ENCODE measurements around the gene PRDM16. TPM values are rescaled to one million over a fixed set of nuclear protein-coding genes. Genes with fewer than 3 reads are reported as not detected.
A peak's percentile ranks its signal among the peaks of the same experiment; 100 is the strongest.

PRDM16 gene
- total RNA-seq, 1 experiment from 2014 or later = 5.3 TPM

DNA sequence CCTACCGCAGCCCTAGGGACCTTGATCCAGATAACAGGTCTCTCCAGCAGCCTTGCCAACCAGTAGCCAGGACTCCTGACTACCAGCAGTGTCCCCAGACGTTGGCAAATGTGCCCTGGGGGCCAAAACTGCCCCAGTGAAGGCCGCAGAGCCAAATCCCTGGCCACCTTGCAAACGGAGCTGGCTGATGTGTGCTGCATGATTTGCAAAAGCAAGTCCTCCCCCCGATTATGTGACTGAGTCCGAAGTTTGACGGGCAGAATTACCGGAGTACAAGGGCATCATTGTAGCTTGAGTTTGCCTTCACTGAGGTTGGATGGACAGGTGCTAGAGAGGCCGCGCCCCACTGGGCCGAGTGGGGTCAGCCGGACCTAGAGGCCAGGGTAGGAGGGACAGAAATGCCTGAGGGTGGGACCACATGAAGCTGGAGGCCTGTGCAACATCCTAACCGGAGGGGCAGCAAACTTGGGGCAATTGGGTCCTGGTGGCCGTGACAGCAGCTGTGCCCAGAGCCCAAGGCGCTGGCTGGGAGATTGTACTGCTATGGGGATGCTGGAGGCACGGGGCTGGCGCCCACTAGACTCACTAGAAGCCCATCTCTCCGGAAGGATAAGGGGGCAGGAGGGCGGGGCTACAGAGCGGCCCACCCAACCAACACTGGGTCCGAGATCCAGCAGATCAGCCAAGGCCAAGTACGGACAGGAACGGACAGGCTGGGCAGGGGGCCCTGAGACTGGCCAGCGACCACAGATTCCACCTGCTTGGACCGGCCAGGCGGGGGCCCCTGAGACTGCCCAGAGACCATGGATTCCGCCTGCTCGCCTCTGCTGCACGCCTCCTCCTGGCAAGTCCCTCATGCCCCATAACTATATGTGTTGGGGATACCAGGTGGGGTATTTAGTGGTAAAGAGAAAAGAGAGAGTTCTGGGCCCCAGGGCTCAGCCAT lies 388.2 kb downstream of the PRDM16 start:
- H3K4me1 ChIP-seq = peaks cover 81% of the 10 kb centered on the region
- TF ChIP-seq, protein P1, sequence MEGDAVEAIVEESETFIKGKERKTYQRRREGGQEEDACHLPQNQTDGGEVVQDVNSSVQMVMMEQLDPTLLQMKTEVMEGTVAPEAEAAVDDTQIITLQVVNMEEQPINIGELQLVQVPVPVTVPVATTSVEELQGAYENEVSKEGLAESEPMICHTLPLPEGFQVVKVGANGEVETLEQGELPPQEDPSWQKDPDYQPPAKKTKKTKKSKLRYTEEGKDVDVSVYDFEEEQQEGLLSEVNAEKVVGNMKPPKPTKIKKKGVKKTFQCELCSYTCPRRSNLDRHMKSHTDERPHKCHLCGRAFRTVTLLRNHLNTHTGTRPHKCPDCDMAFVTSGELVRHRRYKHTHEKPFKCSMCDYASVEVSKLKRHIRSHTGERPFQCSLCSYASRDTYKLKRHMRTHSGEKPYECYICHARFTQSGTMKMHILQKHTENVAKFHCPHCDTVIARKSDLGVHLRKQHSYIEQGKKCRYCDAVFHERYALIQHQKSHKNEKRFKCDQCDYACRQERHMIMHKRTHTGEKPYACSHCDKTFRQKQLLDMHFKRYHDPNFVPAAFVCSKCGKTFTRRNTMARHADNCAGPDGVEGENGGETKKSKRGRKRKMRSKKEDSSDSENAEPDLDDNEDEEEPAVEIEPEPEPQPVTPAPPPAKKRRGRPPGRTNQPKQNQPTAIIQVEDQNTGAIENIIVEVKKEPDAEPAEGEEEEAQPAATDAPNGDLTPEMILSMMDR (IDR thresholded peaks at IDR 0.05; ENCODE audit: insufficient read depth in 1 of 2, low read depth in 1 of 2, low read length in 1 of 2, severe bottlenecking in 1 of 2, unreplicated experiment in 1 of 2) = no peak
- no peaks in the 10 kb centered on the region for H3K27me3 ChIP-seq (replicated peaks; ENCODE audit: control insufficient read depth, insufficient read depth, low read length)
- Mint-ChIP-seq H3K27me3 (ENCODE audit: insufficient read depth, unreplicated experiment) (no peaks in the 10 kb centered on the region), H3K4me1 (ENCODE audit: low read depth, unreplicated experiment) (peaks cover 34% of the 10 kb centered on the region), H3K36me3 (ENCODE audit: insufficient read depth, unreplicated experiment) (peaks cover 32% of the 10 kb centered on the region), H3K9me3 (ENCODE audit: unreplicated experiment) (no peaks in the 10 kb centered on the region), H3K27ac (ENCODE audit: unreplicated experiment) (peak overlapping the region; percentile 61), H3K4me3 (ENCODE audit: unreplicated experiment) (no peak overlapping the region)
- ChIA-PET CTCF (interaction anchor here (1.0 kb wide), 1 partner anchor 14 kb away, joined by 7 read pairs; no protein-coding TSS in a partner anchor), POLR2A (no interaction called here)
- intact Hi-C loops (cut with micrococcal nuclease; ENCODE audit: unreplicated experiment) = no loop called here
- no peaks in the 10 kb centered on the region; the same call in none of the 2 replicates for H3K36me3 ChIP-seq (ENCODE audit: control insufficient read depth, insufficient read depth, low read length)
- H3K4me3 ChIP-seq (ENCODE audit: low read depth, low read length) = no peak overlapping the region
- no peaks in the 10 kb centered on the region for H3K9me3 ChIP-seq
- no peak for DNase-seq
- BruUV-seq (replicated peaks) = no TSS peak

DNA sequence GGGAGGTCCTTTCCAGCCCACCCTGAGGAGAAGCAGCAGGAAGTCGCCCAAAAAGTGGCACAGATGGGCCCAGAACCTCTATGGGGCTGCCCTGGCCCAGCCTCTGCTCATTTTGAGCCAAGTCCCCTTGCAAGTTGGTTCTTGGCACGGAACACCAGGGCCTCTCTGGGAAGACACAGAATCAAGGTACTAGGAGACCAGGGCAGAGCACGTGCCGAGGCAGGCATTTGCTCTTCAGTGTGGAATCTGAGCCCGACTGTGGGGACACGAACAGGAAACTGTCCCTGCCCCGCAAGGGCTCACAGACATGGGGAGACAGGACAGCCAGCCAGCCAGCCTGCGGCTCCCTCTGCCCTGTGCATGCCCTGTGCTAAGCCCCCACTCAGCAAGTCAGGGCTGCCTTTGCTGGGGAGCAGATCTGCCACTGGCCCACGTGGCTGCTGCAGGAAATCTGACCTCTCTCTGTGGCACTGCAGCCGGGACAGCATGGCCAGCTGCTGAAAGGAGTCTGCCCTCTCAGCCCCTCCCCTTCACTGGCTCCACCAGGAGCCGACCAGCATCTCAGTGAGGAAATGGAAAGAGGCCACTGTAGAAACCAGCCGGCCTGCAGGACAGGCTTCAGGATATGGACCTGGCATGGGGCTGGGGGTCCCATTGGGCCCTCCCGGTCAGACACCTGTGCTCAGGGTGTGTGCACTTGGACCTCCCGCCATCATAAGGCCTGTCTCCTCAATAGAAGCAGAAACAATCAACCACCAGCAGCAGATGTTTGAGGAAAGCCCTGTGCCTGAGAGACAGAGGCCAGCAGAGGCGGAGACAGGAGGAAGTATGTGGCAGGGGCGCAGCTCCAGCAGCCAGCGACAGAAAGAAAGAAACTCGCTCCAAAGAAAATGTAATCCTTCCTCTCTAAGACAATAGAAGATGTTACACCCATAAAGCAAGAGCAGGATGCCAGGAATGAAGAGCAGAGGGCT lies 389.2 kb downstream of the PRDM16 start:
- BruUV-seq (replicated peaks) = no TSS peak
- POLR2A ChIA-PET = no interaction called here
- Histone ChIP-seq H3K36me3 (ENCODE audit: control insufficient read depth, insufficient read depth, low read length) (no peaks in the 10 kb centered on the region; the same call in none of the 2 replicates), H3K9me3 (no peaks in the 10 kb centered on the region), H3K4me3 (ENCODE audit: low read depth, low read length) (no peak overlapping the region), H3K4me1 (peaks cover 75% of the 10 kb centered on the region), H3K27me3 (replicated peaks; ENCODE audit: control insufficient read depth, insufficient read depth, low read length) (no peaks in the 10 kb centered on the region)
- Mint-ChIP-seq H3K4me3 (ENCODE audit: unreplicated experiment) (peak overlapping the region; percentile 22), H3K36me3 (ENCODE audit: insufficient read depth, unreplicated experiment) (peaks cover 32% of the 10 kb centered on the region), H3K4me1 (ENCODE audit: low read depth, unreplicated experiment) (peaks cover 34% of the 10 kb centered on the region), H3K27ac (ENCODE audit: unreplicated experiment) (peak overlapping the region; percentile 97), H3K27me3 (ENCODE audit: insufficient read depth, unreplicated experiment) (no peaks in the 10 kb centered on the region), H3K9me3 (ENCODE audit: unreplicated experiment) (no peaks in the 10 kb centered on the region)
- intact Hi-C loops (cut with micrococcal nuclease; ENCODE audit: unreplicated experiment) = no loop called here
- CTCF ChIA-PET = no interaction called here
- DNase-seq = no peak
- TF ChIP-seq, protein P1 (IDR thresholded peaks at IDR 0.05; ENCODE audit: insufficient read depth in 1 of 2, low read depth in 1 of 2, low read length in 1 of 2, severe bottlenecking in 1 of 2, unreplicated experiment in 1 of 2) = no peak
